ENCODE results near the gene AIPL1.

GRCh38 chr17:6444571-6445335, 9.8 kb upstream of the AIPL1 start:
- TF ChIP-seq ELF4 (IDR thresholded peaks at IDR 0.05) (no peak), HDGF (IDR thresholded peaks at IDR 0.05; ENCODE audit: borderline replicate concordance) (no peak), PKNOX1 (IDR thresholded peaks at IDR 0.05) (no peak), BHLHE40 (IDR thresholded peaks at IDR 0.05; ENCODE audit: borderline replicate concordance) (no peak), FOXM1 (IDR thresholded peaks at IDR 0.05; ENCODE audit: borderline replicate concordance) (no peak), FOXK2 (IDR thresholded peaks at IDR 0.05) (no peak), CTBP1 (IDR thresholded peaks at IDR 0.05; ENCODE audit: borderline replicate concordance) (no peak), ARNT (IDR thresholded peaks at IDR 0.05) (no peak), ZNF384 (IDR thresholded peaks at IDR 0.05) (no peak), NFRKB (IDR thresholded peaks at IDR 0.05) (no peak), SUZ12 (IDR thresholded peaks at IDR 0.05) (no peak), LEF1 (IDR thresholded peaks at IDR 0.05; ENCODE audit: borderline replicate concordance) (no peak)
